GM21723 (cell line): Measurements from ENCODE around the gene VPS35.
A peak's percentile ranks its signal among the peaks of the same experiment; 100 is the strongest.
"Not testable (repeated sequence)": the region's sequence is repeated elsewhere in the genome, so short reads cannot be mapped to it uniquely, and the experiment has no call there.

Experiments used
- ATAC-seq: cut with Tn5 transposase; IDR thresholded peaks from one replicate; pipeline ENCODE4 v1.9.1; 2021; ENCODE audit warnings: mild to moderate bottlenecking, moderate library complexity; ENCODE audit not compliant: unreplicated experiment

VPS35 gene

DNA sequence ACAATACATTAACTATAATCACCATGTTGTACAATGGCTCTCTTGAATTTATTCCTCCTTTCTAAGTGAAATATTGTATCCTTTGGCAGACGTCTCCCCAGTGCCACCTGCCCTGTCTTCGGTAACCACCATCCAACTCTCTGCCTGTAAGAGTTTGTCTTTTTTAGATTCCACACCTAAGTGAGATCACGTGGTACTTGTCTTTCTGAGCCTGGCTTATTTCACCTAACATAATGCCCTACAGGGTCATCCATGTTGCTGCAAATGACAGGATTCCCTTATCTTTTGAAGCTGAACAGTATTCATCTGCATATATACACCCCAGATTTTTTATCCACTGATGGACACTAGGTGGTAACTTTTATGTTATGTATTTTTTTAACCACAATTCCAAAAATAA, 24.7 kb upstream of the VPS35 start:
- no peak for ATAC-seq

- no peak for ATAC-seq
Observed at GRCh38 chr16:46712911-46713310, 23.9 kb upstream of the VPS35 start.

- no peak for ATAC-seq
Observed at GRCh38 chr16:46711106-46712058, 22.4 kb upstream of the VPS35 start.

DNA sequence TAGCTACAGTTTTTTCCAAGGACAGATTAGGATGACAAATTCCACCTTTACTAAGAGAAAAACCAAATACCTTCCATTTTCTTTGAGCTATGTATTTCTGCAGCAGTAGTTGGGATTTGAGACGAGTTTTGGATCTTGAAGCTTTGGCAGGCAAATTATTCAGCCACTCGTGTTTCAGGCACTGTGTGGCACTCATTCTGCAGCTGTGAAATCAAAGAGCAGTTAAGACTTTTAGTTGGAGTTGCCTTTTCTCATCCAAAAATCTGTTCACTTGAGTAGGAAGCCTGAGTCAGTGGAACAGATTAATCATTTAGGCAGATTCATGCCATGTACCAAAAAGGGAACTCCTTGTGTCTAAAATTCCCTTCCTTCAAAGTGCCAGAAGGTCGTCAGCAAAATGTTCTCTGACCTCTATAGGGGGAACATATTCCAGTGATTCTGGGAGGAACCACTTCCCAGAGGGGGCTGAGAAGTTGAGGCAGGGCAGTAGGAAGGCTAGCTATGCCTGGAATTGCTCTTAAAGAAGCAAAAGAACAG, 20.6 kb upstream of the VPS35 start:
- ATAC-seq: no peak

DNA sequence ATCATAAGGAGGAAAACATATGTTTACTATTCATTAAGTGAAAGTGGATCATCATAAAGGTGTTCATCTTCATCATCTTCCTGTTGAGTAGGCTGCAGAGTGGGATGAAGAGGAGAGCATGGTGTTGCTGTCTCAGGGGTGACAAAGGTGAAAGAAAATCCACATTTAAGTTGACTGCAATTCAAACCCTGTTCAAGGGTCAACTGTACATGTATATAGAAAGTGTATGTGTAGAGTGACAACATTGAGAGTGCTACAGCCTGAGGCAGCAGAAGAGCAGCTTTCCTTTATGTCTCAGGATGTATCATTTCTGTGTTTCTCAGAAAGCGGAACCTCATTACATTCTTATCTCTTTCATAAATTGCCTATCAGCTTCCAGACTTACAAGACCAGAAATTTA, 17.7 kb upstream of the VPS35 start:
- no peak for ATAC-seq

DNA sequence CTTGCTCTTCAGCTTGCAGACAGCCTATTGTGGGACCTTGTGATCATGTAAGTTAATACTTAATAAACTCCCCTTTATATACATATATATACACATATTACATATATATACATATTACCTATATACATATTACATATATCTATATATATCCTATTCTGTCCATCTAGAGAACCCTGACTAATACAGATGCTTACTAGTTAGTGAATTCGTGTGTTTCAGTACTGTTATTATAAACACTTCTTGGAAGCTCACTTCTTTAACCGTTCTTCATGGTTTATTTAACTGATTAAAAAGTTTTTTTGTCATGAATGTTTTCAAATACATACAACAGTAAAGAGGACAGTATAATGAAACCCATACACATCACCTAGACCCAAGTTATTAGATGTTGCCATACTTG, 13.1 kb upstream of the VPS35 start:
- no peak for ATAC-seq

DNA sequence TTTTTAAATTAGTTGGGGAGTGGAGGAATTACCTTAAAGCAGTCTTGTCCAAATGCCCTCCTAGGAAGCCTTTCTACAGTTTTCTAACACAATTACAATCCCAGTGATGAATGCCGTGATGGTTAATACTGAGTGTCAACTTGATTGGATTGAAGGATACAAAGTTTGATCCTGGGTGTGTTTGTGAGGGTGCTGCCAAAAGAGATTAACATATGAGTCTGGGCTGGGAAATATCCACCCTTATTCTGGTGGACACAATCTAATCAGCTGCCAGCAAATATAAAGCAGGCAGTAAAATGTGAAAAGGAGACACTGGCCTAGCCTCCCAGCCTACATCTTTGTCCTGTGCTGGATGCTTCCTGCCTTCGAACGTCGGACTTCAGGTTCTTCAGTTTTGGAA, 12.6 kb upstream of the VPS35 start:
- no peak for ATAC-seq

DNA sequence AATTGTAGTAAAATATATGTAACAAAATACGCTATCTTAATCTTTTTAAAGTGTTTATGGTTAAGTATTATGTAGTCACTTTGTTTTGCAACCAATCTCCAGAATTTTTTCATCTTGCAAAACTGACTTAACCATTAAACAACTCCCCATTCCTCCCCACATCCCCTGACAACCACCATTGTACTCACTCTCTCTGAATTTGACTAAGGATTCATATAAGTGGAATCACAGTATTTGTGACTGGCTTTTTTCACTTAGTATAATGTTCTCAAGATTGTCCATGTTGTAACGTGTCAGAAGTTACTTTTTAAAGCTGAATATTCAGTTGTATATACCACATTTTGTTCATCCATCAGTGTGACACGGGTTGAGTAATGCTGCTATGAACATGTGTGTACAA, 11.1 kb upstream of the VPS35 start:
- ATAC-seq: no peak

DNA sequence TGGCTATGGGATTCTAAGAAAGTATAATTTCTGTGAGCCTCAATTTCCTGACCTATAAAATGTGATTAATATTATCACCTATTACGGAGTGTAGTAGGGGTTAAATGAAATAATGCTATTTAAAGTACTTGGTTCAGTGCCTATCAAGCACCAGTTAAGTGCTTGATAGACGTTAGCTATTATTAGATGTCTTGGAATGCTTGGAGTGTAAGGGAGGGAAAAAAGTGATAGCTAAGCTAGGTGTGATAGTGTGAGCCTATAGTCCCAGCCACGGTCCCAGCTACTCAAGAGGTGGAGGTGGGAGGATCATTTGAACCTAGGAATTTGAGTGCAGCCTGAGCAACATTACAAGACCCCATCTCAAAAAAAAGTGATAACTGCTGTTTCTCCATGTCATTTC, 8.0 kb upstream of the VPS35 start:
- no peak for ATAC-seq

GRCh38 chr16:46695937-46696336, 7.0 kb upstream of the VPS35 start:
- no peak for ATAC-seq

GRCh38 chr16:46693598-46693997, 4.6 kb upstream of the VPS35 start:
- no peak for ATAC-seq

- ATAC-seq: no peak
Observed at GRCh38 chr16:46691726-46692125, 2.7 kb upstream of the VPS35 start.

DNA sequence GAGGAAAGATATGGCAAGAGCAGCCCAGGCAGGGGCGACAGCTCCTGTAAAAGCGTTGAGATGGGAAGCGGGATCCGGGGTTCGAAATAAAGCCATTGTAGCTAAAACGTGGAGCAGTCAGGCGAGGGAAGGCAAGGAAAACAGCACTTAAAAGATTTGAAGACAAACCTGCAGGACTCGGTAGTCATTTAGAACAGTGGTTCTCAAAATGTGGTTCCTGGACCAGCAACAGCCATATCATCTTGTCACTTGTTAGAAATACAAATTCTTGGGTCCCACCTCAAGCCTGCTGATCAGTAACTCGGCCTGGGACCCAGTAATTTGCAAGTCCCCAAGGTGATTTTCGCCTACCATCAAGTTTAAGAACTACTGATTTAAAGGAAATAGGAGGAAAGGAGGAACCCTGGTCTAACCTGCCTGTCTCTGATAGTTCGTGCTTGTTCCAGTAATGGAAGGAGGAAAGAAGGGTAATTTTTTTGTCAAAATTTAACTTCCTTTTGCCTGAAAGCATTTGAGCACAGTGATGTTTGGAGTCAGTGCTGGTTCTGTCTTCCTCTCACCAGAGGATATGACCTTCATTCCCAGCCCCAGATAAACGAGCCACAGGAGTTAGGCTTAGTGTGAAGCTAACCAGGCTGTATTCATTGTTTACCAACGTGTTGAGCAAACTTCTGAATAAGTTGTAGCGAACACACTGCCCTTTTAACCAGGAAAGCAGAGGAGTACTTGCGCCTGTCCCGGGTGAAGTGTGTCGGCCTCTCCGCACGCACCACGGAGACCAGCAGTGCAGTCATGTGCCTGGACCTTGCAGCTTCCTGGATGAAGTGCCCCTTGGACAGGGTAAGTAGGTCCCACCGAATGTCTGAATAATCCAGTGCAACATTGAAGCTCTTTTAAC, 1.6 kb upstream of the VPS35 start:
- ATAC-seq: no peak

GRCh38 chr16:46689365-46690280, 645 bp upstream of the VPS35 start, which contains the start of gene ORC6:
Gene ORC6, plus strand, starts transcription at chr16:46689659. Its CDS starts 47 bp downstream, at chr16:46689706.
- ATAC-seq: peak; percentile 74

DNA sequence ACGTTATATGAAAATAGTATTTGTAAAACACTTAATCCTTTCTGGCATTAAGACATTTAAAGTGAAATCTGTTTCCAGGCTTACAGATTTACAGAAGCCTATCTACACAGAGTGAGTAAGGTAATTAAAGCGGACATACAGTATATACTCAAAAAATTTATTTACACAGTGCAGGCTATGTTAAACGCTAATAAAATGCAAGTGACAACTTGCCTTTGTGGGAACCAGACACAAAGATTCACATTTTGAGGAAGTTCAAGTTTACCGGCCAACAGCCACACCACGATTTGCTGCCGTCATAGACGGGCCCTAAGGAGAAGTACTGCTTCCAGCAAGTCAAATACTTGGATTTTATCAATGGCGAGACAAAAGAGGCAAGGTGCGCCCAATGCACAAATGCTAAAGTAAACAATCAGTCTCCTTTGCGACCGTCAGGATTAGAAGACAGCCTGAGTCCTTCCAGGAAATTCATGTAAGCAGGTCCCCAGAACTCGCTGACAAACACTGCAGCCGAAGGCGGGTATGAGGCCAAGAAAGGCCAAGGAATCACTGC, 801 bp downstream of the VPS35 start:
- ATAC-seq: no peak

- no peak for ATAC-seq
Observed at GRCh38 chr16:46687486-46687885, 1.5 kb downstream of the VPS35 start.

DNA sequence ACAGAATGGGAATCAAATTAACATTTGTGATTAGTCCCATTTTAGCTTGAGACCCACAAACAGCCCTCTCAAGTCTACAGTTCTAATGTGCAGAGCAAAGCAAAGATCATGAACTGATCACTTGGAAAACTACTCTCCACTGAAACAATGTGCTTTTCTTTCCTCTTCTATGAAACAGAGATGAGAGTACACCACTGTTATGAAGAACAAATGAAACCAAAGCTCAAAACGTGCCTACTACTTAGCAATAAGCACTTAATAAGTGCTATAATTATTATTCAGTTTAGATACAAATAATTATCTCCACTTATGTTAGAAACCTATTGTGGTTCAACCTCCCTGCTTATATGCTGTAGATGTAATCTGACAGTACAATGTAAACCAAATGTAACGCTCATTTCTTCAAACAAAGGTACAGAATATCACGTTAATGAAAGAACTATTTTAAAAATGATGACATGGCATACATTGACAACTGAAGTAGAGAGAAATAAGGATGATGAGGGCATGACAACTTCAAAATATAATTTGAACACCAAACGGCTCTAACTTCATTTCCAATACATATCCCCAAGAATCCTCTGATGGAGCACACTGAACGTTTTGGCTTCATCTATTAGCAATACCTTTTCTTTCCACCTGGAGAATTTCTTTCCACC, 2.0 kb downstream of the VPS35 start:
- no peak for ATAC-seq

DNA sequence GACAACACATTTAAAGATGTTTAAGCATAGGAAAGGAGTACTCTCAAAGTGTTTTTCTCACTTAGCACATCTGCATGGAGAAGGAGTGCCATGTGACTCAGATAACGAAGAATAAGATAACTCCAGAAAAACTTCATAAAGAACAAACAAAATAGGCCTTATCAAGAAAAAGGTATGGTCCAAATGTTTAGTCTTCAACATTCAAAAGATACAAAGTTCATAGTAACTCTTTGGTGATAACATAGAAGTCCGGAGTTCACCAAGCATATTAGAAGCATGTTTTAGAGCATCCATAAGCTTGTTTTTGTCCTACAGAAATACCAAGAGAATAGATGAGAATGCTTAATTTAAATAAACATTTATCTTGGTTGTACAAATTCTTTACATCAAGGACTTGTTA, 7.1 kb downstream of the VPS35 start:
- ATAC-seq: not testable (repeated sequence)

DNA sequence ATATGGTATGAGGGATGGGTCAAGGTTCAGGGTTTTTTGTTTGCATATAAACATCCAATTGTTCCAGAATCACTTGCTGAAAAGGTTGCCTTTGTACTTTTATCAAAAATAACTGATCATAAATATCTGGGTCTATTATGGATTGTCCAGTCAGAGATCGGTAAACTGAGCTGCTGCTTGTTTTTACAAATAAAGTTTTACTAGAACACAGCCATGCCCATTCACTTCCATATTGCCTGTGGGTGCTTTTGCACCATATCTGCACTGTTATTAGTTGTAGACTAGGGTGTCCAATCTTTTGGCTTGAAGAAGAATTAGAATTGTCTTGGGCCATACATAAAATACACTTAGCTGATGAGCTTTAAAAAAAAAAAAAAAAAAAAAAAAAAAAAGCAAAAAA, 11.0 kb downstream of the VPS35 start:
- ATAC-seq: not testable (repeated sequence)
